GM12878 (cell line): Measurements from ENCODE around the gene MDC1. TPM values are rescaled to one million over a fixed set of nuclear protein-coding genes. Genes with fewer than 3 reads are reported as not detected.

ENCODE experiments used
- BACH1 ChIP-seq: fragments of 450-650 bp; IDR thresholded peaks from 2 replicates; pipeline ENCODE4 v1.6.1; 2017; ENCODE audit warnings: mild to moderate bottlenecking, borderline replicate concordance
- BCL11A ChIP-seq: IDR thresholded peaks from 2 replicates; pipeline ENCODE4 v1.6.1; 2011; ENCODE audit warnings: low read depth, low read length
- BHLHE40 ChIP-seq, 2 experiments: fragments of 450-650 bp in 1 of 2; IDR thresholded peaks; 2 replicates each; pipeline ENCODE4 v1.6.1; 2011 to 2017; ENCODE audit warnings: low read depth in 2 of 2, borderline replicate concordance in 1 of 2, improper control_type of control experiment in 1 of 2, low read length in 1 of 2, mild to moderate bottlenecking in 1 of 2
- CREM ChIP-seq: IDR thresholded peaks from 2 replicates; pipeline ENCODE4 v1.6.1; 2014; ENCODE audit warnings: antibody characterized with exemption, low read depth
- DPF2 ChIP-seq: fragments of 450-650 bp; IDR thresholded peaks from 2 replicates; pipeline ENCODE4 v1.6.1; 2017; ENCODE audit warnings: mild to moderate bottlenecking
- IRF4 ChIP-seq: IDR thresholded peaks from 2 replicates; pipeline ENCODE4 v1.6.1; 2011; ENCODE audit warnings: low read depth, low read length
- KLF5 ChIP-seq: fragments of 450-650 bp; IDR thresholded peaks from 2 replicates; pipeline ENCODE4 v1.6.1; 2014; ENCODE audit warnings: mild to moderate bottlenecking; ENCODE audit not compliant: partially characterized antibody
- LARP7 ChIP-seq: fragments of 450-650 bp; IDR thresholded peaks from 2 replicates; pipeline ENCODE4 v1.6.1; 2017; ENCODE audit warnings: mild to moderate bottlenecking
- MXI1 ChIP-seq: fragments of 150-350 bp; IDR thresholded peaks from 2 replicates; pipeline ENCODE4 v1.6.1; 2011; ENCODE audit warnings: low read depth, mild to moderate bottlenecking, inconsistent platforms, low read length, improper control_type of control experiment
- NFIC ChIP-seq: IDR thresholded peaks from 2 replicates; pipeline ENCODE4 v1.6.1; 2012; ENCODE audit warnings: low read depth, mild to moderate bottlenecking, inconsistent platforms, low read length, moderate library complexity
- POLR2AphosphoS2 ChIP-seq: IDR thresholded peaks from 2 replicates; pipeline ENCODE4 v1.6.1; 2011; ENCODE audit warnings: low read depth, mild to moderate bottlenecking, low read length, improper control_type of control experiment, moderate library complexity
- SMARCA5 ChIP-seq: fragments of 450-650 bp; IDR thresholded peaks from 2 replicates; pipeline ENCODE4 v1.6.1; 2017; ENCODE audit warnings: mild to moderate bottlenecking
- SPI1 ChIP-seq: IDR thresholded peaks from 2 replicates; pipeline ENCODE4 v1.6.1; 2011; ENCODE audit warnings: low read depth, mild to moderate bottlenecking, low read length, moderate library complexity, borderline replicate concordance; ENCODE audit not compliant: insufficient read depth
- TARDBP ChIP-seq: IDR thresholded peaks from 2 replicates; pipeline ENCODE4 v1.6.1; 2016; ENCODE audit warnings: borderline replicate concordance
- WRNIP1 ChIP-seq: IDR thresholded peaks from 2 replicates; pipeline ENCODE4 v1.6.1; 2011; ENCODE audit warnings: low read depth, low read length, improper control_type of control experiment, borderline replicate concordance
- polyA plus RNA-seq, 11 experiments: library from polyadenylated mRNA; depleted of rRNA in 4 of 11; unstranded in 6 of 11; stranded (reverse) in 5 of 11; fragments of >200 nt; fragmentation: Nextera tagmentation in 4 of 11; fragmentation: Illumina TruSeq in 1 of 11; extraction: Ambion mirVana in 4 of 11; extraction: Trizol in 1 of 11; gene quantifications; 1 replicate in 1 of 11; 2 replicates in 10 of 11; pipeline versions ENCODE4 v1.2.1 to v1.2.3, GENCODE V29; 2011 to 2016; ENCODE audit warnings: inconsistent platforms in 2 of 11, missing spikeins in 2 of 11, low read depth in 1 of 11
- total RNA-seq, 4 experiments: library from RNA; depleted of rRNA in 3 of 4; stranded (reverse); fragments of >200 nt in 3 of 4; fragmentation: Illumina TruSeq in 1 of 4; extraction: Trizol in 1 of 4; gene quantifications; 2 replicates each; pipeline versions ENCODE4 v1.2.1 to v1.2.3, GENCODE V29; 2013 to 2021
- TF ChIP-seq, protein P1 (sequence below): IDR thresholded peaks from 2 replicates; pipeline ENCODE4 v1.6.1; 2011; ENCODE audit warnings: mild to moderate bottlenecking, low read depth, low read length, moderate library complexity; ENCODE audit not compliant: insufficient replicate concordance
- TF ChIP-seq, protein P2 (sequence below): fragments of 450-650 bp; IDR thresholded peaks from 2 replicates; pipeline ENCODE4 v1.6.1; 2017; ENCODE audit warnings: mild to moderate bottlenecking, moderate library complexity
- TF ChIP-seq, protein P3 (sequence below): fragments of 450-650 bp; IDR thresholded peaks from 2 replicates; pipeline ENCODE4 v1.6.1; 2018; ENCODE audit warnings: borderline replicate concordance, mild to moderate bottlenecking; ENCODE audit not compliant: partially characterized antibody
- TF ChIP-seq, protein P4 (sequence below): fragments of 450-650 bp; IDR thresholded peaks from 2 replicates; pipeline ENCODE4 v1.6.1; 2016; ENCODE audit warnings: mild to moderate bottlenecking

MDC1 gene
- total and polyA plus RNA-seq, 10 of the 15 experiments (the other 5 are each of a cell fraction or from before 2014, with no cell fraction given), result 5.1 to 62.5 (median 22.4) TPM

DNA sequence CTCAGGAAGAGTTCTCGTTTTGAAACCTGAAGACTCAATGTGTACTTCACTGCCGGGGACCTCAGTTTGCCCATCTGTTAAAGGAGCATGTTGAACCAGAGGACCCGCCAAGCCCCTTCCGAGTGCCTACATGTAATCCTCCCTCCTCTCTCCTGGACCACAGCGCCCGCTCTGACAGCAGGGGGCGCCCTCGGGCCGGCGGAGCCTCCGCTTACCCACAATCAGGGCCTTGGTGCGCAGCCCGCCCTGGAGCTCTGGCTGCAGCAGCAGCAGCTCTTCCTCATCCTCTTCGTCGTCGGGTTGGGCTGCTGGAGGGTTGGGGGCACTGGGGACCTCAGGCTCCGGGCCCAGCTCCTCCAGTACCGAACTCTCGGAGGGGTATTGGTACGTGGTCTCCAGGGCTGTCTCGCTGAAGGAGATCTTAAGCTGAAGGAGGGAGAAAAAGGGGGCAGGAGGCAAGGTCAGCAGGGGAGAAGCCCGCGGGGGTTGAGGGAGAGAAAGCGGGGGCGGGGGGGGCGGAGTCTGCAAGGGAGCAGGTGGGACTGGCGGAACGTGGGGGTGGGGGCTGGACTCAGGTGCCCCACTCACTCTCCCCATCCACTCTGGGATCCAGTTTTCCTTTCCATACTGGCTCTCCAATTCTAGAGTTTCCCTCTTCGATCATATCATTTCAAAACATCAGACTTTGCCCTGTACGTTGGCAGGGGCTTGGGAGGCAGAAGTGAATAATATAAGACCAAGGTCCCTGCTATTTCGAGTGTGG, 37.9 kb downstream of the MDC1 start (continued):
- TF ChIP-seq LARP7 (peak; percentile 71), WRNIP1 (no peak), DPF2 (no peak), SPI1 (no peak), IRF4 (no peak), KLF5 (peak; percentile 34), NFIC (no peak), CREM (0 out of 2 replicates have a peak, but pooled peaks have one; percentile 10), BHLHE40 (IDR thresholded peaks at IDR 0.05; ENCODE audit: borderline replicate concordance in 1 of 2, low read depth in 2 of 2, low read length in 1 of 2) (peak in 1 of 2 experiments; percentile 45; a peak in 1 of 4 replicates), MXI1 (no peak), POLR2AphosphoS2 (no peak), BACH1 (0 out of 2 replicates have a peak, but pooled peaks have one; percentile 21), TARDBP (peak; percentile 22; the same call in 1 of the 2 replicates), BCL11A (no peak), SMARCA5 (peak; percentile 92)
- TF ChIP-seq, protein P1, sequence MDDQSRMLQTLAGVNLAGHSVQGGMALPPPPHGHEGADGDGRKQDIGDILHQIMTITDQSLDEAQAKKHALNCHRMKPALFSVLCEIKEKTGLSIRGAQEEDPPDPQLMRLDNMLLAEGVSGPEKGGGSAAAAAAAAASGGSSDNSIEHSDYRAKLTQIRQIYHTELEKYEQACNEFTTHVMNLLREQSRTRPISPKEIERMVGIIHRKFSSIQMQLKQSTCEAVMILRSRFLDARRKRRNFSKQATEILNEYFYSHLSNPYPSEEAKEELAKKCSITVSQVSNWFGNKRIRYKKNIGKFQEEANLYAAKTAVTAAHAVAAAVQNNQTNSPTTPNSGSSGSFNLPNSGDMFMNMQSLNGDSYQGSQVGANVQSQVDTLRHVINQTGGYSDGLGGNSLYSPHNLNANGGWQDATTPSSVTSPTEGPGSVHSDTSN, result no peak
- TF ChIP-seq, protein P2, sequence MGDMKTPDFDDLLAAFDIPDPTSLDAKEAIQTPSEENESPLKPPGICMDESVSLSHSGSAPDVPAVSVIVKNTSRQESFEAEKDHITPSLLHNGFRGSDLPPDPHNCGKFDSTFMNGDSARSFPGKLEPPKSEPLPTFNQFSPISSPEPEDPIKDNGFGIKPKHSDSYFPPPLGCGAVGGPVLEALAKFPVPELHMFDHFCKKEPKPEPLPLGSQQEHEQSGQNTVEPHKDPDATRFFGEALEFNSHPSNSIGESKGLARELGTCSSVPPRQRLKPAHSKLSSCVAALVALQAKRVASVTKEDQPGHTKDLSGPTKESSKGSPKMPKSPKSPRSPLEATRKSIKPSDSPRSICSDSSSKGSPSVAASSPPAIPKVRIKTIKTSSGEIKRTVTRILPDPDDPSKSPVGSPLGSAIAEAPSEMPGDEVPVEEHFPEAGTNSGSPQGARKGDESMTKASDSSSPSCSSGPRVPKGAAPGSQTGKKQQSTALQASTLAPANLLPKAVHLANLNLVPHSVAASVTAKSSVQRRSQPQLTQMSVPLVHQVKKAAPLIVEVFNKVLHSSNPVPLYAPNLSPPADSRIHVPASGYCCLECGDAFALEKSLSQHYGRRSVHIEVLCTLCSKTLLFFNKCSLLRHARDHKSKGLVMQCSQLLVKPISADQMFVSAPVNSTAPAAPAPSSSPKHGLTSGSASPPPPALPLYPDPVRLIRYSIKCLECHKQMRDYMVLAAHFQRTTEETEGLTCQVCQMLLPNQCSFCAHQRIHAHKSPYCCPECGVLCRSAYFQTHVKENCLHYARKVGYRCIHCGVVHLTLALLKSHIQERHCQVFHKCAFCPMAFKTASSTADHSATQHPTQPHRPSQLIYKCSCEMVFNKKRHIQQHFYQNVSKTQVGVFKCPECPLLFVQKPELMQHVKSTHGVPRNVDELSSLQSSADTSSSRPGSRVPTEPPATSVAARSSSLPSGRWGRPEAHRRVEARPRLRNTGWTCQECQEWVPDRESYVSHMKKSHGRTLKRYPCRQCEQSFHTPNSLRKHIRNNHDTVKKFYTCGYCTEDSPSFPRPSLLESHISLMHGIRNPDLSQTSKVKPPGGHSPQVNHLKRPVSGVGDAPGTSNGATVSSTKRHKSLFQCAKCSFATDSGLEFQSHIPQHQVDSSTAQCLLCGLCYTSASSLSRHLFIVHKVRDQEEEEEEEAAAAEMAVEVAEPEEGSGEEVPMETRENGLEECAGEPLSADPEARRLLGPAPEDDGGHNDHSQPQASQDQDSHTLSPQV, result no peak
- TF ChIP-seq, protein P3, sequence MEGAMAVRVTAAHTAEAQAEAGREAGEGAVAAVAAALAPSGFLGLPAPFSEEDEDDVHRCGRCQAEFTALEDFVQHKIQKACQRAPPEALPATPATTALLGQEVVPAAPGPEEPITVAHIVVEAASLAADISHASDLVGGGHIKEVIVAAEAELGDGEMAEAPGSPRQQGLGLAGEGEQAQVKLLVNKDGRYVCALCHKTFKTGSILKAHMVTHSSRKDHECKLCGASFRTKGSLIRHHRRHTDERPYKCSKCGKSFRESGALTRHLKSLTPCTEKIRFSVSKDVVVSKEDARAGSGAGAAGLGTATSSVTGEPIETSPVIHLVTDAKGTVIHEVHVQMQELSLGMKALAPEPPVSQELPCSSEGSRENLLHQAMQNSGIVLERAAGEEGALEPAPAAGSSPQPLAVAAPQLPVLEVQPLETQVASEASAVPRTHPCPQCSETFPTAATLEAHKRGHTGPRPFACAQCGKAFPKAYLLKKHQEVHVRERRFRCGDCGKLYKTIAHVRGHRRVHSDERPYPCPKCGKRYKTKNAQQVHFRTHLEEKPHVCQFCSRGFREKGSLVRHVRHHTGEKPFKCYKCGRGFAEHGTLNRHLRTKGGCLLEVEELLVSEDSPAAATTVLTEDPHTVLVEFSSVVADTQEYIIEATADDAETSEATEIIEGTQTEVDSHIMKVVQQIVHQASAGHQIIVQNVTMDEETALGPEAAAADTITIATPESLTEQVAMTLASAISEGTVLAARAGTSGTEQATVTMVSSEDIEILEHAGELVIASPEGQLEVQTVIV, result no peak
- TF ChIP-seq, protein P4, sequence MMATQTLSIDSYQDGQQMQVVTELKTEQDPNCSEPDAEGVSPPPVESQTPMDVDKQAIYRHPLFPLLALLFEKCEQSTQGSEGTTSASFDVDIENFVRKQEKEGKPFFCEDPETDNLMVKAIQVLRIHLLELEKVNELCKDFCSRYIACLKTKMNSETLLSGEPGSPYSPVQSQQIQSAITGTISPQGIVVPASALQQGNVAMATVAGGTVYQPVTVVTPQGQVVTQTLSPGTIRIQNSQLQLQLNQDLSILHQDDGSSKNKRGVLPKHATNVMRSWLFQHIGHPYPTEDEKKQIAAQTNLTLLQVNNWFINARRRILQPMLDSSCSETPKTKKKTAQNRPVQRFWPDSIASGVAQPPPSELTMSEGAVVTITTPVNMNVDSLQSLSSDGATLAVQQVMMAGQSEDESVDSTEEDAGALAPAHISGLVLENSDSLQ, result no peak
